GM19468 (cell line): ENCODE results near the gene LPP.
"Not testable (repeated sequence)": the region's sequence is repeated elsewhere in the genome, so short reads cannot be mapped to it uniquely, and the experiment has no call there.

Experiments
- ATAC-seq: cut with Tn5 transposase; IDR thresholded peaks from one replicate; pipeline ENCODE4 v1.9.1; 2021; ENCODE audit warnings: mild to moderate bottlenecking, moderate library complexity, moderate number of reproducible peaks; ENCODE audit not compliant: unreplicated experiment; ENCODE audit errors: extremely low read depth

The LPP gene

DNA sequence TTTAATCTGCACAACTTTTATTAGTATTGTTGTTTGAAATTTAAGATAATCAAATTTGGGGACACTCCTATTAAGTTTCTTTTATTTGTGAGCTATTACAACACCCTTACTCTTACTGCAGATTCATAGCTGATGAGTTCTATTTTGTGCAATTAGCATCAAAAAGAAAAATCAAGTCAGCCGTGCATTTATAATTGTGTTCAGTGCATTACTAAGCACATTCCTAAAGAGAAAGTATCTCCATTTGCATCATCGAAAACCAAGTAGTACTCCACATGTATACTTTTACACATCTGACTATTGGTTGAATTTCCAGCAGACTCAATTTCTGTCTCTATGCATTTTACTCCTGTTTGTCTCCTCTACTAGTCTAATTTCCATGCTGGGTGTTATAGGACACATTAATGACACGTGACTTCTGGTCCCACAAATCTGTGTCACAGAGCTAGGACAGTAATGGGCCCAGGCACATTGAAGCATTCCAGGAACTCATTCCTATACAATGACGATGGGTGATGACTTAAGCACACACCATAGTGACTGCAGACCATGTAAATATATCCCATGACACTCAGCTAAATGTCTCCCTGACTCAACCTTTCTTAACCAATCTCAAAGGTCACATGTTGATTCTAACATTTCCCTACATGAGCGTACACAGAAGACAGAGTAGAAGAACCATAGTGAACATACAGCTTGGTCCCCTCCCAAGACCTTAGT, 477.5 kb downstream of the LPP start:
- ATAC-seq, result no peak

DNA sequence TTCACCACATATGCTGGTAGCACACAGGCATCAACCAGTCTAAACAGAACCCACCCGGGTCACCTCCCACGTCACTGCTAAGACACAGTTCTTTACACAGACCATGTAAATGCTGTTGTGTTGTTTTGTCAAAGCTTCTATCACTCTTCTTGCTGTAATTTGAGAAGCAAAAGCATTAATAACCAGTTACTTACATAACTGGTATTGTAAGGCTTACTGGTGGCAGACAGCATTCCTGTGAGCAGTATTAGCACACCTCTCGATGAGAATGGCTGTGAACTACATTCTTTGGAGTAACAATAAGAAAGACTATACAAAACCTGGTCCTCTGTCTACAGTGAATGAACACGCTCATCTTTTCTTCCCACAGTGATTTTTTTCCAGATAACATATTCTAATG, 479.2 kb downstream of the LPP start:
- no peak for ATAC-seq

DNA sequence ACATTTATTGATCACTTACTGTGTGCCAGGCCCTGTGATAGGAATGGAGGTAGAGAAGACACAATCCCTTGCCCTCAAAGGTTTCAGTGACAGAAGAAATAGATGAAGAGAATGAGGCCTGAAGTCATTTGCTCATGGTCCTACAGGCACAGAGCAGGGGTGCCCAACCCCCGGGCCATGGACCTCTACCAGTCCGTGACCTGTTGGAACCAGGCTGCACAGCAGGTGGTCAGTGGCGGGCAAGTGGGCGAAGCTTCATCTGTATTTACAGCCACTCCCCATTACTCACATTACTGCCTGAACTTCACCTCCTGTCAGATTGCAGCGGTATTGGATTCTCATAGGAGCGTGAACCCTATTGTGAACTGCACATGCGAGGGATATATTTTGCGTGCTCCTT, 480.3 kb downstream of the LPP start:
- no peak for ATAC-seq

DNA sequence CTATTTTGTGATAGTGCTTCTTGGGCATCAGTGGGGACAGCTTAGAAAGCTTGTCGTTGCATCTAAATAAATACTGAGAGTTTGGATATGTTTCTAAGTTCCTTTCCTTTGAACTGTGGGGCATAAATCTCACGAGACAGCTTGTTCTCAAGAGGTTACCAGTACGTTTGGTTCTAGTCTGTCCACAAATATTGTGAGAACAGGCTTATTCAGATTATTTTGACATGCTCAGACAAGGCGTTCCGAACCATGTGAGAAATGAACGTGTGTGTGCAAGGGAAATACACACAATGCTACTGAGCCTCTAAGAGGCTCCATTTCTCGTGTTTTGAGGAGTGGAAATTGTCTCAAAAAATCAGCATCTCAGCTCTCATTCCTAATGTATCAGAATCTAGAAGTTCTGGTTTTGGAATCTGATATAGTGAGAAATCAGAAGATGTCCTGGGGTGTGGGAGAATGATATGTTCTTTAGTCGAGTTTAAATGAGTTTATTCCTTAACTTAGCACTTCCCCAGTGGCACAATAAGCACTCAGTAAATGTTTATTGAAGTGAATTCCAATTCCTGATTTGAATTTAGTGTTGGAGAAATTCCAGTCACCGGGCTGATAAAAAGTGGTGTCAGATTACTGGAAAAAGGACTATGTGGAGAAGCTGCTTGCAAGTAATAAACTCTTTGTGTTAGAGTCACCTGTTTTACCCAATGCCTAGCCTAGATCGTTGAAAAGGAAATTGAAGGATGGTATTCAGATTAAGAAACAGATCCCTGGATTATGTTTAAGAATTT, 481.5 kb downstream of the LPP start:
- no peak for ATAC-seq

DNA sequence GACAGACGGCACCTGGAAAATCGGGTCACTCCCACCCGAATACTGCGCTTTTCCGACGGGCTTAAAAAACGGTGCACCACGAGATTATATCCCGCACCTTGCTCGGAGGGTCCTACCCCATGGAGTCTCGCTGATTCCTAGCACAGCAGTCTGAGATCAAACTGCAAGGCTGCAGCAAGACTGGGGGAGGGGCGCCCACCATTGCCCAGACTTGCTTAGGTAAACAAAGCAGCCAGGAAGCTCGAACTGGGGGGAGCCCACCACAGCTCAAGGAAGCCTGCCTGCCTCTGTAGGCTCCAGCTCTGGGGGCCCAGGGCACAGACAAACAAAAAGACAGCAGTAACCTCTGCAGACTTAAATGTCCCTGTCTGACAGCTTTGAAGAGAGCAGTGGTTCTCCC, 482.3 kb downstream of the LPP start:
- ATAC-seq, result not testable (repeated sequence)

DNA sequence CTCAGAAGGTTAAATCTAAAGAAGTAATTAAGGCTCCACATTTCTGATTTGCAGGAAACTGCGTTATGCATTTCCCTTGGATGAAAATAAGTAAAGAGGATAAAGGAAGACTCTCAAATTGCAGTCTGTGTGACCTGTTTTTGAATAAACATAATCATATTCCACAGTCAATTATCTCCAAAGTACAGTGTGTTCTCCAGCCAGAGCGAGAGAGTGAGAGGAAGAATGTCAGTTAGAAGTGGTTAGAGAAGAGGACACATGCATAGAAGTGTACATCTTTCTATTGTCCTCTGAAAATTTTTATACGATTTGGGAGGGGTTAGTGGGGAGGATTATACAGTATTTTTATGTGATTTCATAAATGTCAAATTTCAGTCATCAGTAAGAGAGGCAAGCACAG, 487.1 kb downstream of the LPP start:
- ATAC-seq, result no peak

DNA sequence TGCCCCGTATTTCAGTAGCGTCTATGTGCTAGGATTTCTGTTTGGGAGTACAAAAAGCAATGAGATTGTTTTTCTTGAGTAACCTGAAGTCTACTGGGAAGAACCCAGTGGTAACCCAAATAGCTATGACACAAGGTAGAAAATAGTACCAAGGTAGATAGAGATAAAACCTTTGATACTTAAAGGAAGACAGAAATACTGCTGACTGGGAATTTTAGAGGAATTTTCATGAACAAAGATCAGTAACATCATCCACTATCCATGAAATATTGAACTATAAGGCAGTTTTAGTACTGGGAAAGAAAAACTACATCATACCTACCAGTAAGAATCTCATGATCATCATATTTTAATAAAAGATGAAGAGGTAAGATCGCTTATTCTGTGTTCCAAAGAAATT, 489.8 kb downstream of the LPP start:
- ATAC-seq, result no peak

DNA sequence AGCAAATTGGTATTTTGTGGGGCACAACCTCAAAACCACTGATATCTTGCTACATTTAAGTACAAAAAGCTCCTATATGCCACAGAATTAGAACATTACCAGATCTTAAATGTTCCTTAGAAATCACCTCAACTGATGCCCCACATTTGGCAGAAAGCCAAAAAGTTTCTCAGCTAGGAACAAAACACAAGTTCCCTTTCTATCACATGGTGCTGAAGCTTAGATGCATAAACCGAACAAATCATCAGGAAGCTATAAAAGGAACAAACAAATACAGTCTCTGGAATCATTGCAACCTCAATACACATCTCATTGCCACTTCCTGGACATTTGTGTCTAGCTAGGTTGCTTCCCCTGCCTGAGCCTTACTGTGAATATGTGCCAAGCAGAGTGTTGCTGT, 492.6 kb downstream of the LPP start:
- ATAC-seq, result no peak

DNA sequence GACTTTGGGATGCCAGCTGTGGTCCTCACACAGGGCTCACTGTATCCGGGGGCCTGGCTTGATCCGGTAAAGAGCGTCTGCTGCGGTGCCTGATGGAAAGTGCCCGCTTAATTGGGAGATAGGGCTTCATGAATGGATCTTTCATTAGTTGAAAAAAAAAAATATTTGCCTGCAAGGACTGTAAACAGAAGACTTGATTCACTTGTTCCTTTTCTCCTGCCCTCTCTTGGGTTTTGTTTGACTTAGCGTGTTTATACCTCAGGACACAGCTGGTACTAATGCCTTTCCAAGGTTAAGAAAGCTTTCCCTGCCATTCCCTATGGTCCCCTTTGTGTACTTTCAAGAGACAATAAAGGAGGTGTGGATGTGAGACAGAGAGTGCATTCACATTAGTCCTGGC, 493.3 kb downstream of the LPP start:
- ATAC-seq, result no peak

DNA sequence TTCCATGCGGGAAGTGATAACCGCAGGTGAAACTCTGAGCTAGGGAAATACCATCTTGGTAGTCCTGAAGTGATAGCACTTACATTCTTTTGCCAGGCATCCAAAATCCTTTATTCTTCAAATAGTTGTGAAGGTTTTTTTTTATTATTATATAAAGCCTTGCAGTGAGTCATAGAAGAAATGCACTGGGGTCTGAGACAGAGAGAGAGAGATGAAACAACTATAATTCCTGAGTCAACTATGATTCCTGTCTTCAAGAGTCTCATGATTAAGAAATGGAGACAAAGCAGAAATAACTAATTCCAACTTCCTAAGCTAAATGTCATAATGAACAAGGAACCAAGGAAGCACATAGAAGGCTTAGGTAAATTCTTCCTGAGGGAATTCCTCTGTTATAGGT, 495.6 kb downstream of the LPP start:
- ATAC-seq, result no peak

DNA sequence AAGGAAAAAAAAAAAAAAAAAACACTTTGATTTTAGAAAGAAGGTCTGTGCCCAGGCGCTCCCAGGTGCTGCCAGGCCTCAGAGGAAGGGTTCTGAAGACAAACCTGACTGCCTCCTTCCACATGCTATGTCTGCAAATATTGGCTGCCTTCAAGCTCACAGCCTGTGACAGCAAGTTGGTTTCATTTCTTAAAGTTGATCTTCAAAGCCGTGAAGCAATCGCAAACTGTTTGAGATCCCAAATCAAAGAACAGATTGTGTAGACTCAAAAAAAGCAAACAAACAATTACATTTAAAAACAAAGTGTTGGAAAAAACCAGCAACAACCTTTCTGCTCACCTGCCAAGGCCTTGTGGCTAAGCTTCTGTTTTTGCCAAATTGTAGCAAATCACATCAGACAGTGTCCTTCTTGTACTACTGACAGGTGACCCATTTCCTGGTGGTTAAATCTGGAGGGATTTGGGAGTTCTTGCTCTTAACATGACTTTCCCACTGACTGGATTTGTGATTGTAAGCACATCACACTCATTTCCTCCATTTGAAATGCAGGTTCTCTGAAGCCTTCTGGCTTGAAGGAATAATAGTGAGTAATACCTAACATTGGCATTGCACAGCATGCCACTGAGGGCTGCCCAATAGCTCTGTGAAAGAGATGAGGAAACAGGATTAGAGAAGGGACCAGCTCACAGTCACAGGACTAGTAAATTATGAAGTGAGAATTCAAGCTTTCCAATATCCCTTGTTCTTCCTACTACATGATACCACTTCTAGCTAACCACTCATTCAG, 502.4 kb downstream of the LPP start:
- no peak for ATAC-seq

DNA sequence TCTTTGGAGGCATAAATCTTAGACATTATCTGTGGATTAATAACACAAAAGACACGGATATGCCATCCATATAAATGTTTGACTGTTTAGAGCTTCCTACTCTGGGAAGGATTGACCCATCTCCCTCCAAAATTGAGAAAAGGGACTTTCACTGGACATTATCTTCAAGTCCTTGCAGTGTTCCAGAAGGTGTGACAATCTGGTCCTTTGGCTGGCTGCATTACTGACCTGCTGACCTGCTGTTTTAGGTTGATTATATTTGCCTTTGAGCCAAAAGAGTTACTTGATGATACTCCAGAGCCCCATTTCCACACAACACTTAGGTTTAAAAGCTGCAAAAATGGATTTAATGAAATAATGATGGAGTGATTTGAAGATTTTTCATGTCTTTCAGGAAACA, 504.6 kb downstream of the LPP start:
- no peak for ATAC-seq

DNA sequence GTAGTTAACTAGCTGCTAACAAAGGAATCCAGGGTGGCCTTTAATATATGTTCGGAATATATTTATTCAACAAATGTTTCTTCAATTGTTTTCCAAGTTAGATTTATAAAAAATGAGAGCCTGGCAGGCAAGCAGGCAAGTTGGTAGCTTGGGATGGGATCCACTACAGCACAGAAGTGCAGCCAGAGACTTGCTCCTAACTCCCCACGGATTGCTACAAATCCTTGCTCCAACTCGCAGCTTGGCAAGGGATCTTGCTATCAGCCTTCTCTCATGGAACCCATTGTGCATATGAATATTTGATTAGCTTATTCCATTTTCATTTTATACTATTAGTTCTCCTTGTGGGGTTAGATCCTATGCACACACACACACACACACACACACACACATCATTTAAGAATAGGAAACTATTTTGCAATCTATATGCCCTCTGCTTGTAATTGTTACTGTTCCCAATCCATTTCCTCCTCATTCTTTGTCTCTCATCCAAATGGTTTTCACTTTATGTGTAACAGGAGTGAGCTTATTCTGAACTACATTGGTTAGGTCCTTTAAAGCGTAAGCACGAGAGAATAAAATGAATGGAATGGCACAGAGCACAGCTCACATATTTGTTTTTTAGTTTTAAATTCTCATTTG, 505.6 kb downstream of the LPP start:
- no peak for ATAC-seq

DNA sequence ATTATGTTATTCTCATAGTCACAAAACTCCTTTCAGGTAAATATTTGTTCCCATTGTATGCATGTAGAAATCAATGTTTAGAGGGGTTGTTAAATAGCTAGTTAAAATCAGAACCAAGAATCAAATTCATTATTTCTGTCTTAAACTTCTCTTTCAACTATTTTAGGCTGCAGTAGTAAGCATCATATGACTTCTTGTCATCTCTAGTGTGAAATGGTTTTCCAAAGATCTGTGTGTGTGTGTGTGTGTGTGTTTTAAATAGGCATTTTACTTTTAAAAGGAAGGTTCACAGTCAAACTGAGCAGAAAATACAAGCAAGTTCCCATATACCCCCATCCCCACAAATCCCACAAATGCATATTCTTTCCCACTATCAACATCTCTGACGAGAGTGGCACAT, 506.5 kb downstream of the LPP start:
- no peak for ATAC-seq

DNA sequence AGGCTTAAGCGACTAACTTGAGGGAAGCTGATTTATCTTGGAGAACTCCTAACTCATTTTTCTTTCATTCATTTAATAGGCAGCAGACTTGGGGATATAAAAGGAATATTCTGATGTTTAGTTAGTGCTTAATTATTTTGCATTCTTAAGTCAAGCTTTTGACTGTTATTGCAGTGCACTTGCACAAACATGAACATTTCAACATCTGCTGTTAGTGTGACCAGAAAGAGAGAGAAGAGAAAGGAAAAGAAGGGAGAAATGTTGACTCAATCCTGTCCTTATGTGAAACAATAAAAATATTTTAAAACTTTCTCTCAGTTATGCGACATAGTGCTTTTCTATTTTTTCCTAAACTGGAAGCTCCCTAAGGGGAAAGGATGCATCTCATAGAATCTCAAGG, 507.8 kb downstream of the LPP start:
- ATAC-seq, result no peak

DNA sequence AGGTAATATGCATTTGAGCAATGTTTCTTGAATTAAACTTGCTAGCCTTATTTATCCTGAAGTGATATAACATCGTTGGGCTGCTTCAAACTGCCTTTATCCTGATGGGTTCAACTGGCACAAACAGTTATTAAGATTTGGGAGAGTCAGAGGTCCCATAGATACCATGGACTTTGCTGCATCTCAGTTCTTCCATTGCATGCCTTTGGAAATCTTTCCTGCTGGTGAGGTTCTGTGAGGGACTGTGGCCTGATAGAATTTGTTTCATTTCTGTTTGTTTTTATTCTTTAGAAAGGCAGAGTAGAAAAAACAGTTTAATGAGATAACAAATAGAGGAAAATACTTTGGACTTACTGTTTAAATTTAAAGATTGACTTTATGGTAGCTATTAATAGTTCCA, 508.3 kb downstream of the LPP start:
- ATAC-seq, result no peak

DNA sequence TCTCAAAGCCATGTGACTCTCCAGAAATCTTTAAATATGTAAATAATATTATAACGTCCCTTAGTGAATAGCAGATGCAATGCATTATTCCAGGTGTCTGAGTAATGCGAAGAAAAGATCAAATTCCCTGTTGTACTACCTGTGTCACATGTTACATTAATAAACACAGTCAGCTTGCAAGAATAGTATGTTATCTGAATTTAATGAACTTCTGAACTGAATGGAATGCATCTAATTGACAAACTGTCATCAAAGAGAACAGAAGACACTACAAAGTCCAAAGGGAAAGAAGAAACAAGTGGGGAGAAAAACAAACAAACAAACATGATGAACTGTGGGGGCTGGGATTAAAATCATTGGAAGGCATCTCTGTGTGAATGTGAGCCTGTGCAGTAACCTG, 508.8 kb downstream of the LPP start:
- ATAC-seq, result no peak

DNA sequence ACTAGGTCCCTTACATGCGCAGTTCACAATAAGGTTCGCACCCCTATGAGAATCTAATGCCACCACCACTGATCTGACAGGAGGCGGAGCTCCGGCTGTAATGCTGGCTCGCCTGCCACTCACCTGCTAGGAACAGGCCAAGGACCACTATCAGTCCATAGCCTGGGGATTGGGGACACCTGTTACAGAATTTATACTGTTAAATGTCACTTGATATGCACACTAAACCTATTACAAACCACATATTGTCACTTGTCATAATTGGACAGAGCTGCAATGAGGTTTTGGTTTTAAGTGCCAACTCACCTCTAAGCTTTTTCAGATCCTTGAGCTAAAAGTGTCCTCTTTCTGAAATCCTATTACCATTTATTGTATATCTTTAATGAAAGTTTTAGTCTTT, 509.9 kb downstream of the LPP start:
- no peak for ATAC-seq

DNA sequence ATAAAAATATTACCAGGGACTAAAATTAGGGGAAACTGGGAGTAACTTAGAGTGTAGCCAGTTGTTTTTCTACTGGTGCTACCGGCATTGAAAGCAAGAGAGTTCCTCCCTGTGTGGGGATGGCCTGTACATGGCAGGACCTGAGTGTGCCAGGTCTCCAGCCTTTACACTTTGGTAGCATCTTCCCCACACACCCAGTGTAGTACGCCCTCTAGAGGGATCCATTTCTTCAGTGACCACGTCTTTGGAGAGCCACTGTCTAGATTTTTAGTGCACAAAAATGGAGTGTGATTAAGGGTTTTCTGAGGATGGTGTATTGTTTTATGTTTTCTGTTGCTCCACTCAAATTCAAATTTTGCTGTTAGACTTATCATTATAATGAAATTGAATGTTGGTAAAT, 510.8 kb downstream of the LPP start:
- no peak for ATAC-seq

DNA sequence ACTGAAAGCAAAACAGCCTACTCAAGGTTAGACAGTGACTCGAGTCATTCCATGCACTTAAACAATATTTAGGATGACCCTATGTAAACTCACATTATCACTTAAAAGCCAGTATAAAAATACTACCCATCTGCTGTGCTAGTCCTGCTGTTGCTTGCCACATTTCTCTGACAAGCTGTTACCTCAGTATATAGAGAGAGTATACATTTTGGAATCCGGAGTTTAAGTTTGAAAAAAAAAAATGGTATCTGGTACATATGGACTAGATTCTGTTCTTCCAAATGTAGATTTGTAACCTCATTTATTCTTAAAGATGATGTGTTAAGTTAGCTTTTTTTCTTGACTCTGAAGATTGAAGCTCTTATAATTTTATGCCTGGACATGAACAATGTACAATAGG, 514.0 kb downstream of the LPP start:
- ATAC-seq, result no peak

DNA sequence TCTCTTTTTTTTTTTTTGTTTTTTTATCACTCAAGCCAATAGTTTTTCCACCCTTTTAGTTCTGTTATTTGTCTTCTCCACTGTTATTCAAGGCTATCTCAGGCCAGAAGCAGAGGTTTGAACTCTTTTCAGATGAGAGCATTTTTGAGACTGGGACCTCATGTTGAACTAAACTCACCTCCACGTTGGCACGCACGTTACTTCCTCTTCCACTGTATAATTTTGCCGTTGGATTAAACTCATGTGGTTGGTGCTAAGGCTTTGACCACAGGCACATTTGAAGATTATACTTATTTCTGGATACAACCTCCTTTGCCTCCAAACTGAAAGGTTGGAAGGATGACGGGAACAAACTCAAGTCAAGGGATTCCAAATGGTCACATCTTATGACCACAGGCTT, 516.5 kb downstream of the LPP start:
- ATAC-seq, result no peak
